A204.1 (cell line): ENCODE results near the gene GMPPB.

Experiments used
- FAIRE-seq: peaks from 2 replicates; lab custom pipeline; 2012; peaks lifted over from hg19 to GRCh38; lab: Jason Lieb, UNC

GMPPB gene

DNA sequence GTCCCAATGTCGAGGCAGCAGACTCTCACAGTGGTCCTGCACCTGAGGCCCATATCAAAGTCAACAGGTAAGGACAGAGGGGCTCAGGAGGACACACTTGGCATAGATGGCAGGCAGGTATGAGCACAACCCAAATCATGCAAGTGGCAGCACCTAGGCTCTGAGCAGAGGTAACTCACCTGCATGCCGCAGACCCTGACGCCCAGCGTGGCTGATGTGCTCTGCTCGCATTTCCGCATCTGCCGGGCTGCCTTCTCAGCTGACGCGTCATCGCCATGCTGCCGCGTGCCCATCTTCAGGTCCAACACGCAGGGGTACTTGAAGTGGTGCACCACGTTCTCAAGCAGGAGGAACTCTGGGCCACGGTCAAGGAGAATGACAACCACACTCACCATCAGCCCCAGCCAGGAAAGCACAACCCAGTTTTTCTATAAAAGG lies 4.2 kb upstream of the GMPPB start:
- FAIRE-seq = no peak

DNA sequence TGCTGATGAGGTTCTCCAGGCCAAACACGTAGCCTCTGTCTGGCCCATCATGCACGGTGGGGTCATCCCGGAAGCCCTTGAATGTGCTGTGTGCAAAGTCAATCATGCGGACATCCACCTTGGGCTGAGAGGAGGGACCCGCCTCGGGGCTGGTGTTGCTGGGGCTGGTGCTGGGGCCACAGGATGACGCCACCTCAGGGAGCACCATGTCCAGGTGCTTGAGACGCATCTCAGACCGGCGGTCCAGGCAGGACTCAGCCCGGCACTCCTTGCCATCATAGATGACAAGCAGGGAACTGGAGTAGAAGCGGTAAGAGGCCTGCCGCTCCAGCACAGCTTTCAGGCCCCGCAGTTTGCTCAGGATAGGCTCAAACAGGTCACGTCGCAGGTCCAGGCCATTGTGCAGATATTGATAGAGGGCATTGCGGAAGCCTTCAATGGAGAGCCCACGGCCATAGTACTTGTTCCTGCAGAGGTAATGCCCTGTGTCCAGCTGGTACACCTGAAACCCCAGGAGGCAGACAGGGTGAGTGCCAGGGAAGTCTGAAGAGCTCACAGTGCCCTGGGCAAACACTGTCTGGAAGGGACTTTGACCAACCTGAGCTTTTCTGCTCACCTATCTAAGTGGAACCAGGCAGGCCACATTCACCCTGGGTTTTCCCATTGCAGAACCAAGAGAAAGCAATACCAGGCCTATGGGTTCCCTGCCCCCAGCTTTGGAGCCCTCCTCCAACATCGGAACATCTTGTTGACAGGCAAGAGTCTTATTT lies 3.6 kb upstream of the GMPPB start:
- FAIRE-seq = no peak

DNA sequence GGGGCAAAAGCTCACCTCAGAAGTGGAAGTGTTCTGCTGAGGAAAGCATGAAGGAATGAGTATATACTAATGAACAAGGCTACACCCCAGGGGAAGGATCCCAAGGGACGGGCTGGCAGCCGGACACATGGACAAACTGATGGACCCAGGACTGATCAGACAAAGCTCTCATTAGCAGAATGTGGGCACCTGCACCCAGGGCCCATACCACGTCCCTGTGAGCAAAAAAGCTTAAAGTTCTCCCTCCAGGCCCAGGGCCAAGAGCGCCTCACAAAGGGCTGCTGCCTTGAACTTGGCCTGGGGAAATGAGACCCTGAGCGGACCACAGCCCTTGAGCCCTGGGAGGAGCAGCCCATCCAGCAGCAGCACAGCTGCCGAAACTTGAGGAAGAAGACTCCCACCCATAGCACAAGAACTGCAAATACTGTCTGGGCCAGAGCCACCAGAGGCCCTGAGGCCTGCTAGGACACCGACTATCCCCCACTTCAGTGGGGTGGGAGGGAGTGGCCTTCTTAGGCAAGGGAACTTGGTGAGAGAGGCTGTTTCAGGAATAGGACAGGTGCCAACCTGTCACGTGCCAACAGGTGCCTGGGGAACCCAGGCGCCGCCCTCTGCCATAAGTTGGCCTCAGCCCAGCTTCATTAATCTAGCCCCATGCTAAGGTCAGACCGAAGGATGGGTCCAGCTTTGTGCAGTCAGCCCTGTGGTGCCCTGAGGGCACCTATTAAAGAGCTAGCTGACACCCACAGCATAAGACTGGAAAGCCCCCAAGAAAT lies 2.3 kb upstream of the GMPPB start:
- no peak for FAIRE-seq

GRCh38 chr3:49724586-49724985 lies 835 bp upstream of the GMPPB start:
- FAIRE-seq = no peak

- FAIRE-seq = no peak
Measured at GRCh38 chr3:49723296-49723627, 489 bp downstream of the GMPPB start.

GRCh38 chr3:49722896-49723295 lies 855 bp downstream of the GMPPB start:
- no peak for FAIRE-seq

DNA sequence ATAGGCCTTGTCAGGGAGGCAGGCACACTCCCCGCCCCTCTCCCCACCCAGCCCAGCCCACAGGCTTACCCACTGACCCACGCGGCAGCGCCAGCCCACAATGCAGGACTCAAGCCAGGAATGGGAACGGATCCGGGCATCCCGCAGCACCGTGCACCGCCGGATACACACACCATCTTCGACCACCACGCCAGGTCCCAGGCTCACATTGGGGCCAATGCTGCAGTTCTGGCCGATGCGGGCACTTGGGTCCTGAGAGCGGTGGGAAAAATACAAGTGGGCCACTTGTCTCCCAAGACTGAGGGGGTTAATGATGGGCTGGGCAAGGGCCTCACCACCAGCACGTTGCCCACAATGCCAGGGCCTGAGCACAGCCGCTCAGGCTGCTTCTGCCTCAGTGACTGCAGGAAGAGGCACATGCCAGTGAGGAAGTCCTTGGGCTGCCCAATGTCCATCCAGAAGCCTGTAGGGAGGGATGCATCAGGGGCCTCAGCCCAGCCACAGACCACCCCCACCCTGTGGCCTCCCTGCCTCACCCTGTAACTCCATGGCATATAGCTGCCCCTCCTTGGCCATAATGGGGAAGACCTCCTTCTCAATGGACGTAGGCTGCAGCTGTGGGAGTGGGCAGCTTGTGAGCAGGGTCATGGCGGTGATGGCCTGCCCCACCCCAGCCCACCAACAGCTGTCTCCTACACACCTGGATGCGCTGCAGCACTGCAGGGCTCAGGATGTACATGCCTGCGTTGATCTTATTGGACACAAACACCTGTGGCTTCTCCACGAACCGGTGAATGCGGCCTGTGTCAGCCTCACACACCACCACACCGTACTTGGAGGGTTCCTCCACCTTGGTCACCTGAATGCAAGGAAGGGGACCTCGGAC lies 1.6 kb downstream of the GMPPB start:
- FAIRE-seq = no peak

GRCh38 chr3:49721596-49721895 lies 2.2 kb downstream of the GMPPB start:
- no peak for FAIRE-seq

DNA sequence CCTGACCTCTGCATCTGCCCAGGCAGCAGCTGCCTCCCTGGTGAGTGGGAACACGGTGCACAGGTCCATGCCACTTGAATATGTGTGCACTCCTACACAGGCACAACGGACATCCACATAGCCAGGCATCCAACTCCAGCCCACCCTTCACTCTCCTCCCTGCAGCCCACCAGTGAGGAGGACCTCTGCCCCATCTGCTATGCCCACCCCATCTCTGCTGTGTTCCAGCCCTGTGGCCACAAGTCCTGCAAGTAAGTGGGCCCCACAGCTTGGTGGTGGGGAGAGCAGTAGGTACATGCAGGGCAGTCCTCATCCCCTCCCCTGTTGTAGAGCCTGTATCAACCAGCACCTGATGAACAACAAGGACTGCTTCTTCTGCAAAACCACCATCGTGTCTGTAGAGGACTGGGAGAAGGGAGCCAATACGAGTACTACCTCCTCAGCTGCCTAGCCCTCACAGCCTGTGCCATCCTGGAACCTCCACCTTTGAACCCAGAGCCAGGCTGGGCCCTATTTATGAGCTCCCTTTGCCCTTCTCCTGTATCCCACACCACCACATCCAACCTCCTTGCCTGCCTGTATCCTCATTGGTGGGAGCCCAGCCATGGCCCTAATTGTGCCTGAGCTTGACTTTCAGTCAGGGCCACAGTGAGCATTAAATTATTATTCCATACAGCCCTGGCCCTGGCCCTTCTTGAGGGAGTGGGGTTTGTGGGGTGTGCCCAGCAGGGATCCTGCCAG lies 2.7 kb downstream of the GMPPB start:
- FAIRE-seq = no peak

GRCh38 chr3:49719214-49719884 lies 4.4 kb downstream of the GMPPB start, which contains the start of gene AMIGO3:
Gene AMIGO3, minus strand, starts transcription at chr3:49719684. Its CDS starts 219 bp downstream, at chr3:49719465.
- FAIRE-seq = no peak

- no peak for FAIRE-seq
Measured at GRCh38 chr3:49718858-49719213, 4.9 kb downstream of the GMPPB start.

DNA sequence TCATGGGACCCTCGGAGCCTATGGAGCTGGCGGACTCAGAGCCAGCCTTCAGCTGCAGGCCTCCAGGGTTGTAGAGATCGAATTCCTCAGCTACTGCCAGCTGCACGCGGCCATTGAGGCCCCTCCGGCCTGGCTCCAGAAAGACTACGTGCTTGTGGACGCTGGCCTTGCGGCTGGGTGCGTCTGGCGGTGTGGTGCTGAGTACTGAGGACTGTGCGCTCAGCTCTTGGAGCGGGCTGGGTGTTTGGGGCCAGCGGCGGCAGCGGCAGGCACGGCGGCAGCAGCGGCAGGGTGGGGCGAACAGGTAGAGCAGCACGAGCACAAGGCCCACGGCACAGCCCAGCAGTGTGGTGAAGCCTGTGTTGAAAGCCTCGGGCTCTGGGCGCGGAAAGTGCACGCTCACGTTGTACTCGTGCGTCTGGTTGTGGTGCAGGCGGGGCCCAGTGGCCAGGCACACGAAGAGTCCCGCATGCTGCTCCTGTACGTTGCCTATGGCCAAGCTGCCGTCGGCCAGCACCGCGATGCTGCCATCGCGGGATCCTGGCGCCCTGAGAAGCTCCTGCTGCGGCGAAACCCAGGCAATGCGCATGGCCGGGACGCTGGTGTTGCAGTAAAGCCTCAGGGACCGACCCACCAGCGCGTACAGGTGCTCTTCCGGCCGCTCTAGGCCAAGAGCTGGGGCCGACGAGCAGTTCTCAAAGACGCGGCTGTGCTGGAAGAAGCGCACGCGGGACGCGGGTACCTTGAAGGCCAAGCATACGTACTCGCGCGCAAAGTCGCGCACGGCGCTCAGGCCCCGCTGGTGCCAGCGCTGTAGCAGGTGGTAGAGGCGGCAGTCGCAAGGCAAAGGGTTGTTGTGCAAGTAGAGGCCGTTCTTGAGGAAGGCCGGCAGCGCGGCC lies 5.5 kb downstream of the GMPPB start:
- no peak for FAIRE-seq

- FAIRE-seq = no peak
Measured at GRCh38 chr3:49717211-49717958, 6.4 kb downstream of the GMPPB start.

GRCh38 chr3:49716691-49717210 lies 7.0 kb downstream of the GMPPB start:
- FAIRE-seq = no peak

DNA sequence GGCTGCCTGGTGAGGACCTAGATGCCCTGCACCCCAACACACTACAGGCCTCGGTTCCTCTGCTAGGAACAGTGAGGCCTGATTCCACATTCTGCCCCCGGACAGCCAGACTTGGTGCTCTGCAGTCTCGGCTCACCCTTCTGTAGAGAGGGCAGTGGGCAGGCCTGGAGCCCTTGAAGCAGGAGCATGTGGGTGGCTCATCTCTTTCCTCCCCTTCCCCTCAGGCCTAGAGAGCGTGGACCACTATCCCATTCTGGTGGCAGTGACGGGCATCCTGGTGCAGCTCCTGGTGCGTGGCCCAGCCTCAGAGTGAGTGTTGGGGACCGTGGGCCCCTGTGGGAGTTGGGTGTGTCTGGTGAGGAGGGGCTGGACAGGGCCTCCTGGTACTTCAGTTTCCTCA lies 7.6 kb downstream of the GMPPB start:
- FAIRE-seq = no peak

DNA sequence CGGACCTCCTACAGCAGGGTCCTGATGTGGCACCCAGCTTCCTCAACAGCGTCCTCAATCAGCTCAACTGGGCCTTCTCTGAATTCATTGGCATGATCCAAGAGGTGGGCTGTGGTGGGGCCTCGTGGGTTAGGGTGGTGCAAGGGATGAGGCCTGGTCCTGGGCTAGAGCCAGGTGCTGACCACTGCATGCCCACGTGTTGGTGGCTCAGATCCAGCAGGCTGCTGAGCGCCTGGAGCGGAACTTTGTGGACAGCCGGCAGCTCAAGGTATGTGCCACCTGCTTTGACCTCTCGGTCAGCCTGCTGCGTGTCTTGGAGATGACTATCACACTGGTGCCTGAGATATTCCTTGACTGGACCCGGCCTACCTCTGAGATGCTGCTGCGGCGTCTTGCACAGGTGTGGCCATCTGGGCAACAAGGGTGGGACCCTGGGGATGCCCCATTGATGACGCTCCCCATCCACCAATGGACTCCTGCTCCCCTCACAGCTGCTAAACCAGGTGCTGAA lies 8.1 kb downstream of the GMPPB start:
- FAIRE-seq = no peak

DNA sequence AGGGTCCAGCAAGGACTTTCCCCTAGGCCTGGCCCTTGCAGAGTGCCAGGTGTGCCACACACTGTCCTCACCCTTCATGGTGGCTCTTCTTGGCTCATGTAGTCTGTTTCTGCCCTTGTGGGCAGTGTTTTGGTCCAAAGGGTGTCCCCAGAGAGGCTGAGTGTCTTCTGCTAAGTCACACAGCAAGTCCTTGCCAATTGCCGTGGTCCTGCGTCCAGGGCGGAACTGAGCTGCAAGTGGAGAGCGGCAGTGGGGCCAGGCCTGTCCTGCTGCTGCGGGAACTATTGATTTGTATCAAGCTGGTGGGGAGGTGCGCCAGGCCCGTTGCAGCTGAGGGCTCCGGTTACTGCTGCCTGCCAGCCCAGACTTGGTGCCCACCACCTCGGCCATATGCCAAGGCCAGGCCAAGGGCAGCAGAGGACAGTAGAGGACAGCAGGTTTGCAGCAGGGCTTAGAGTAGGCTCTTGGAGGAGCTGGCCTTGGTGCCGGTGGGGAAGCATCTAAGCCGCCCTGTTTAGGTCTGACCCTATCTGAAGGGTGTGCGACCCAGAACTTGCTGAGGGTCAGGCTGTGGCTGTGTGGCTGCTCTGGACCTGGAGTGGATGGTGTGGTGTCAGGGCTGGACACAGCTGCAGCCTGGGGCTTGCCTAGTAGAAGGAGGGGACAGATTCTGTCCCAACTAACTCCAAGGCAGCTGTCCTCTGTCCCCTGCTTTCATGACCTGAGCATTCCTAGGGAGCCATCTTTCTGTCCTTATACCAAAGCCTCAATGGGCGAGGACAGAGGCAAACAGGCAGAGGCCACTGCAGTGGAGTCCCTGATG lies 8.8 kb downstream of the GMPPB start:
- no peak for FAIRE-seq

DNA sequence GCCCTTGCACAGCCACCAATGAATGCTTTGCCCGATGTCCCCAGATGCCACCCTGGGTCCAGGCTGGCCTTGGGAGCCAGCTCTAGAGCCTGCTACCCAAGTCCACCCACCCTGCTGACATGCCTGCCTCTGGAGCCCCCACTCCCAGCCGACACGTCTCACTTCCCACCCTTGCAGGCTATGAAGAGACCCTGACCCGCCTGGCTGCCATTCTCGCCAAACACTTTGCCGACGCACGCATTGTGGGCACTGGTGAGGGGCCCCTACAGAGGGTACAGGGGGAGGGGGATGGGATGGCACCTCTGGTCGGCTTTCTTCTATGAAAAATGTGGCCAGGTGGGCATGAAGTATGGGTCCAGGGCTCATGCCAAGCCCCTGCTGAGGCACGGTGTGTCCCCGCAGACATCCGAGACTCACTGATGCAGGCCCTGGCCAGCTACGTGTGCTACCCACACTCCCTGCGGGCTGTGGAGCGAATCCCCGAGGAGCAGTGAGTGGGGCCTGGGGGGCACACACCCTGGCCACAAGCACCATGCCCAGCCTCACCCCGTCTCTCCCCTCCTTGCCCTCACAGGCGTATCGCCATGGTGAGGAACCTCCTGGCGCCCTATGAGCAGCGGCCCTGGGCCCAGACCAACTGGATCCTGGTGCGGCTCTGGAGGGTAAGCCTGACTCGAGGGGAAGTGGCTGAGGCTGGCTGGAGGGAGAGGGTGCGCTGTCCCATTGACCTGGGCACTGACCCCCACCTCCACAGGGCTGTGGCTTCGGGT lies 10.2 kb downstream of the GMPPB start:
- no peak for FAIRE-seq
